ENCODE results near the gene SRSF10. TPM values are rescaled to one million over a fixed set of nuclear protein-coding genes. Genes with fewer than 3 reads are reported as not detected.

The SRSF10 gene
- total and polyA plus RNA-seq, 9 of the 15 experiments (the other 6 are each of a cell fraction or from before 2014, with no cell fraction given) = 154 to 264 (median 205) TPM

DNA sequence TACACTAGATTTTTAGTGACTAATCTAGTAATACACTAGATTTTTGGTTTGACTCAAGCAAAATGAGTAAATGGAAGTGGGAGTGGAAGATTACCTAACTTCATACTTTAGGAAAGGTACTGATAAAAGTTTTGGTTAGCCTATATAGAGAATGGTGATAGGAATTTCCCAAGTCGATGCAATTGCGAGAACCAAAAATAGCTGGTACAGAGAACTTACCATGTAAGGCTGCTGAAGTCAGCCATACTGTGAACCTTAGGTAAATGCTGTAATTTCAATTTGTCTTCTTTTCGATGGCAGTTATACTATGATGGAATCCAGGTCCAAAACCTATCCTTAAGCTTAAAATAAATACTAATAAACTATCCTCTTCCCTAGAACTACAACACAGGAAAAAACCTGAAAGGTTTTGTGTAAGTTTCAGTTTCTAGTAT, 15.9 kb downstream of the SRSF10 start (continued):
- TF ChIP-seq ZNF140 (CRISPR knock-in tag; IDR thresholded peaks at IDR 0.05) (no peak), ZNF253 (CRISPR knock-in tag; conservative IDR thresholded peaks at IDR 0.05) (no peak), NFIC (IDR thresholded peaks at IDR 0.05) (no peak), FUS (optimal IDR thresholded peaks at IDR 0.05; ENCODE audit: low read depth, low read length) (peak; percentile 77), CAMTA2 (CRISPR knock-in tag; conservative IDR thresholded peaks at IDR 0.05) (no peak), RBM15 (IDR thresholded peaks at IDR 0.05; ENCODE audit: insufficient read depth, low read length) (no peak), ZNF134 (CRISPR knock-in tag; conservative IDR thresholded peaks at IDR 0.05) (no peak), MBD1 (CRISPR knock-in tag; IDR thresholded peaks at IDR 0.05) (no peak), MTA1 (IDR thresholded peaks at IDR 0.05; ENCODE audit: borderline replicate concordance) (no peak), POLR3G (IDR thresholded peaks at IDR 0.05; ENCODE audit: extremely low read depth, insufficient read length, insufficient replicate concordance) (no peak), ZNF384 (IDR thresholded peaks at IDR 0.05; ENCODE audit: low read depth, low read length) (no peak), GTF2A2 (tag; IDR thresholded peaks at IDR 0.05) (no peak), ZNF561 (CRISPR knock-in tag; conservative IDR thresholded peaks at IDR 0.05) (no peak), HEY1 (CRISPR knock-in tag; IDR thresholded peaks at IDR 0.05; ENCODE audit: borderline replicate concordance) (no peak), NFXL1 (CRISPR knock-in tag; IDR thresholded peaks at IDR 0.05) (no peak), STAG1 (CRISPR knock-in tag; IDR thresholded peaks at IDR 0.05; ENCODE audit: borderline replicate concordance) (no peak), THAP12 (CRISPR knock-in tag; IDR thresholded peaks at IDR 0.05) (no peak)
- TF ChIP-seq, protein P1, sequence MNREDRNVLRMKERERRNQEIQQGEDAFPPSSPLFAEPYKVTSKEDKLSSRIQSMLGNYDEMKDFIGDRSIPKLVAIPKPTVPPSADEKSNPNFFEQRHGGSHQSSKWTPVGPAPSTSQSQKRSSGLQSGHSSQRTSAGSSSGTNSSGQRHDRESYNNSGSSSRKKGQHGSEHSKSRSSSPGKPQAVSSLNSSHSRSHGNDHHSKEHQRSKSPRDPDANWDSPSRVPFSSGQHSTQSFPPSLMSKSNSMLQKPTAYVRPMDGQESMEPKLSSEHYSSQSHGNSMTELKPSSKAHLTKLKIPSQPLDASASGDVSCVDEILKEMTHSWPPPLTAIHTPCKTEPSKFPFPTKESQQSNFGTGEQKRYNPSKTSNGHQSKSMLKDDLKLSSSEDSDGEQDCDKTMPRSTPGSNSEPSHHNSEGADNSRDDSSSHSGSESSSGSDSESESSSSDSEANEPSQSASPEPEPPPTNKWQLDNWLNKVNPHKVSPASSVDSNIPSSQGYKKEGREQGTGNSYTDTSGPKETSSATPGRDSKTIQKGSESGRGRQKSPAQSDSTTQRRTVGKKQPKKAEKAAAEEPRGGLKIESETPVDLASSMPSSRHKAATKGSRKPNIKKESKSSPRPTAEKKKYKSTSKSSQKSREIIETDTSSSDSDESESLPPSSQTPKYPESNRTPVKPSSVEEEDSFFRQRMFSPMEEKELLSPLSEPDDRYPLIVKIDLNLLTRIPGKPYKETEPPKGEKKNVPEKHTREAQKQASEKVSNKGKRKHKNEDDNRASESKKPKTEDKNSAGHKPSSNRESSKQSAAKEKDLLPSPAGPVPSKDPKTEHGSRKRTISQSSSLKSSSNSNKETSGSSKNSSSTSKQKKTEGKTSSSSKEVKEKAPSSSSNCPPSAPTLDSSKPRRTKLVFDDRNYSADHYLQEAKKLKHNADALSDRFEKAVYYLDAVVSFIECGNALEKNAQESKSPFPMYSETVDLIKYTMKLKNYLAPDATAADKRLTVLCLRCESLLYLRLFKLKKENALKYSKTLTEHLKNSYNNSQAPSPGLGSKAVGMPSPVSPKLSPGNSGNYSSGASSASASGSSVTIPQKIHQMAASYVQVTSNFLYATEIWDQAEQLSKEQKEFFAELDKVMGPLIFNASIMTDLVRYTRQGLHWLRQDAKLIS (CRISPR knock-in tag; IDR thresholded peaks at IDR 0.05) = no peak
- TF ChIP-seq, protein P2, sequence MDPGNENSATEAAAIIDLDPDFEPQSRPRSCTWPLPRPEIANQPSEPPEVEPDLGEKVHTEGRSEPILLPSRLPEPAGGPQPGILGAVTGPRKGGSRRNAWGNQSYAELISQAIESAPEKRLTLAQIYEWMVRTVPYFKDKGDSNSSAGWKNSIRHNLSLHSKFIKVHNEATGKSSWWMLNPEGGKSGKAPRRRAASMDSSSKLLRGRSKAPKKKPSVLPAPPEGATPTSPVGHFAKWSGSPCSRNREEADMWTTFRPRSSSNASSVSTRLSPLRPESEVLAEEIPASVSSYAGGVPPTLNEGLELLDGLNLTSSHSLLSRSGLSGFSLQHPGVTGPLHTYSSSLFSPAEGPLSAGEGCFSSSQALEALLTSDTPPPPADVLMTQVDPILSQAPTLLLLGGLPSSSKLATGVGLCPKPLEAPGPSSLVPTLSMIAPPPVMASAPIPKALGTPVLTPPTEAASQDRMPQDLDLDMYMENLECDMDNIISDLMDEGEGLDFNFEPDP (CRISPR knock-in tag; IDR thresholded peaks at IDR 0.05) = no peak
- TF ChIP-seq, protein P3, sequence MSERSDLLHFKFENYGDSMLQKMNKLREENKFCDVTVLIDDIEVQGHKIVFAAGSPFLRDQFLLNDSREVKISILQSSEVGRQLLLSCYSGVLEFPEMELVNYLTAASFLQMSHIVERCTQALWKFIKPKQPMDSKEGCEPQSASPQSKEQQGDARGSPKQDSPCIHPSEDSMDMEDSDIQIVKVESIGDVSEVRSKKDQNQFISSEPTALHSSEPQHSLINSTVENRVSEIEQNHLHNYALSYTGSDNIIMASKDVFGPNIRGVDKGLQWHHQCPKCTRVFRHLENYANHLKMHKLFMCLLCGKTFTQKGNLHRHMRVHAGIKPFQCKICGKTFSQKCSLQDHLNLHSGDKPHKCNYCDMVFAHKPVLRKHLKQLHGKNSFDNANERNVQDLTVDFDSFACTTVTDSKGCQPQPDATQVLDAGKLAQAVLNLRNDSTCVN (CRISPR knock-in tag; IDR thresholded peaks at IDR 0.05) = no peak

Measured in K562 (cell line).